H1 (cell line): ENCODE measurements around the gene SVIP. TPM values are rescaled to one million over a fixed set of nuclear protein-coding genes. Genes with fewer than 3 reads are reported as not detected.

Experiments
- JUN ChIP-seq: IDR thresholded peaks from 2 replicates; pipeline ENCODE4 v1.6.1; 2011; ENCODE audit warnings: low read depth, mild to moderate bottlenecking, improper control_type of control experiment, low read length
- RAD21 ChIP-seq, 2 experiments: IDR thresholded peaks in 1 of 2; conservative IDR thresholded peaks in 1 of 2; 2 replicates each; pipeline ENCODE4 v1.6.1; 2011; ENCODE audit warnings: low read depth in 2 of 2, low read length in 2 of 2, improper control_type of control experiment in 1 of 2, inconsistent platforms in 1 of 2, mild to moderate bottlenecking in 1 of 2, moderate library complexity in 1 of 2
- SIRT6 ChIP-seq: IDR thresholded peaks from one replicate; pipeline ENCODE4 v1.7.1; 2012; ENCODE audit warnings: low read length, inconsistent platforms
- SP4 ChIP-seq: IDR thresholded peaks from 2 replicates; pipeline ENCODE4 v1.6.1; 2012; ENCODE audit warnings: low read length, inconsistent platforms
- TCF12 ChIP-seq: IDR thresholded peaks from 2 replicates; pipeline ENCODE4 v1.6.1; 2011; ENCODE audit warnings: low read depth, mild to moderate bottlenecking, low read length
- polyA plus RNA-seq, 7 experiments: library from polyadenylated mRNA; depleted of rRNA in 3 of 7; stranded (reverse) in 5 of 7; unstranded in 2 of 7; fragments of >200 nt in 5 of 7; fragments of 200-250 nt in 2 of 7; gene quantifications; 1 replicate in 5 of 7; 2 replicates in 1 of 7; 4 replicates in 1 of 7; pipeline versions ENCODE4 v1.2.1 to v1.2.3, GENCODE V29; 2011 to 2013; ENCODE audit warnings: missing spikeins in 2 of 7, mixed read lengths in 2 of 7
- total RNA-seq: library from RNA; stranded (reverse); fragmentation: NEBNext Ultra II Directional; extraction: Animal tissue kit (Norgen Biotek cat#: 25700); gene quantifications from 2 replicates; pipeline ENCODE4 v1.2.1, GENCODE V29; 2021
- TF ChIP-seq, protein P1 (sequence below): IDR thresholded peaks from 2 replicates; pipeline ENCODE4 v1.6.1; 2012; ENCODE audit warnings: low read length, inconsistent platforms

The SVIP gene
- total and polyA plus RNA-seq, 2 of the 8 experiments (the other 6 are each of a cell fraction or from before 2014, with no cell fraction given) = 1.2 to 11.4 TPM

DNA sequence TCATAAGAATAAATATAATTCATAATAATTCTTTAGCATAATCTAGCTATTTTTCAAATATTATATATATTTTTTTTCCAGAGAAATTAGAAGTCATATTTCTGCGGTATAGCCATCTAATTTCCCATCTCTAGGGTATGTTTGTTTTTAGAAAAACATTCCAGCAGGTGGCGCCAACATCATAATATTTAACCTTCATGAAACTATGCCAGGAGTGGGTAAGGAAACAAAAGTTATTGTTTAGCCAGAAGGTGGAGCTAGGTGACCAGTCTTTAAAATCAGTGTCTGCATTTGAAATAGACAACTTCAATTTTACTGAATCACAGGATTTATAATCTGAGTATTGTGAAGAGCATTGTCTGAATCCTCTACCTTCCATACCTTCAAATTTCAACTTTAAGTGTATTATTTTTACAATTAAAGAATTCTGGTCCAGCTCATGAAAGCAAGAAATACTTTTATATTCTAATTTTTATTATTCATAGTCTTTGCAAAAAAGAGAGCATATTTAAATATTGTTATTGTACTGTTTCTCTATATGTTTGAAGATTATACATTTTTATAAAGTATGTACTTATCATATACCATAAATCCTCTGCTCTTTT is 46.4 kb upstream of the SVIP start (continued):
- TF ChIP-seq JUN (no peak), SIRT6 (no peak), RAD21 (IDR thresholded peaks at IDR 0.05 in 1 of 2, conservative IDR thresholded peaks at IDR 0.05 in 1 of 2; ENCODE audit: low read depth in 2 of 2, low read length in 2 of 2) (peak; percentile 85 to 91), TCF12 (no peak), SP4 (no peak)
- TF ChIP-seq, protein P1, sequence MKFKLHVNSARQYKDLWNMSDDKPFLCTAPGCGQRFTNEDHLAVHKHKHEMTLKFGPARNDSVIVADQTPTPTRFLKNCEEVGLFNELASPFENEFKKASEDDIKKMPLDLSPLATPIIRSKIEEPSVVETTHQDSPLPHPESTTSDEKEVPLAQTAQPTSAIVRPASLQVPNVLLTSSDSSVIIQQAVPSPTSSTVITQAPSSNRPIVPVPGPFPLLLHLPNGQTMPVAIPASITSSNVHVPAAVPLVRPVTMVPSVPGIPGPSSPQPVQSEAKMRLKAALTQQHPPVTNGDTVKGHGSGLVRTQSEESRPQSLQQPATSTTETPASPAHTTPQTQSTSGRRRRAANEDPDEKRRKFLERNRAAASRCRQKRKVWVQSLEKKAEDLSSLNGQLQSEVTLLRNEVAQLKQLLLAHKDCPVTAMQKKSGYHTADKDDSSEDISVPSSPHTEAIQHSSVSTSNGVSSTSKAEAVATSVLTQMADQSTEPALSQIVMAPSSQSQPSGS = no peak
- TF ChIP-seq, all 59 proteins: peak for 4
